Bronchus fibroblast of lung (primary cell): ENCODE results near the gene SKA3. TPM values are rescaled to one million over a fixed set of nuclear protein-coding genes. Genes with fewer than 3 reads are reported as not detected.

Experiments
- total RNA-seq: library from RNA; depleted of rRNA; stranded (reverse); fragments of >200 nt; gene quantifications from 2 replicates; pipeline ENCODE4 v1.2.3, GENCODE V29; 2015

The SKA3 gene
- total RNA-seq = 19.3 and 22.7 TPM in 2 replicates

DNA sequence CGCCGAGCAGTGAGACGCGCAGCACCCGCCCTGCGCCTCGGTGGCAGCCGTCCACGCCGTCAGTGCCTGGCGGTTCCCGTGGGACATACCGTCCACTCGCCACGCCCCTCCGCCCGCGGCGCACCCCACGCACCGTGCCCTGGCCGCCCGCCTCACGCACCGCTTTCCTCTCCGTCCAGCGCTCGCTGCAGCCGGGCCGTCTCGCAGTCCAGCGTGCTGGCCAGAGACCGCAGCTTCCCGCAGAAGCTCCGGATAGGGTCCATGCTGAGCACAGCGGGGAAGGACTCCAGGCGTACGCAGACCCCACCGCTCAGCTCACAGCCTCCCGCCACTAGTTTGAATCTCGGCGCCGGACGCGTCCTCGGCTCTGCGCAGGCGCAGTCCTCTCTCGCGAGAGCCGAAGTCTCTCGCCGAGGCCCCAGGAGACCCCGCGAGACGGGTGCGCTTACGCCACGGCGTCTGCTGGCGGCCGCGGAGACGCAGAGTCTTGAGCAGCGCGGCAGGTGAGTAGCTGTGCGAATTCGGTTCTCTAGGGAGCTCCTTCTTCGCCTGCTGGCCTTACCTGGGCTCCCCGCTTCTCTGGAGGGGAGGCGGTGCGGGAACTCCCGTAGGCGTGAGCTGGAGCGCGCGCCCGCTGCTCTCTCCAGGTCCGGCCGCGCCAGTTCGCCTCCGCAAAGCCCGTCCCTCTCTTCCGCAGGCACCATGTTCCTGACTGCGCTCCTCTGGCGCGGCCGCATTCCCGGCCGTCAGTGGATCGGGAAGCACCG, at the start of gene SKA3, which contains the start of gene MRPL57:
Gene SKA3, minus strand, starts transcription at position 338 of the 767 bp plus-strand sequence. Its CDS starts 75 bp downstream, at position 263.
Gene MRPL57, plus strand, starts transcription at position 444 of the 767 bp plus-strand sequence. Its CDS starts 259 bp downstream, at position 703.

Other genes with a start within 250 kb of the SKA3 start
- gene LATS2, start 115.0 kb downstream of the SKA3 start, total RNA-seq = 10.3 and 10.9 TPM in 2 replicates
- gene SAP18, start 36.4 kb downstream of the SKA3 start, total RNA-seq = 70.3 and 74.0 TPM in 2 replicates
- 33.0 and 34.5 TPM in 2 replicates for gene MRPL57, start 106 bp upstream of the SKA3 start, total RNA-seq